Loucy (cell line): ENCODE measurements around the gene PTPRH.

Source experiments
- H2AFZ ChIP-seq: fragments of 200-600 bp; sonication (generic); 2 replicates; pipeline ENCODE4 v1.6.0; 2016; ENCODE audit warnings: antibody characterized with exemption, mild to moderate bottlenecking, low read length, moderate library complexity
- H3F3A ChIP-seq: fragments of 200-600 bp; 2 replicates; pipeline ENCODE4 v1.6.0; 2016; ENCODE audit warnings: antibody characterized with exemption, low read depth, mild to moderate bottlenecking
- H3K27me3 ChIP-seq: fragments of 200-600 bp; sonication (generic); 2 replicates; pipeline ENCODE4 v1.6.1; 2014; ENCODE audit warnings: low read length, mild to moderate bottlenecking; ENCODE audit not compliant: insufficient read depth, poor library complexity, severe bottlenecking
- H3K36me3 ChIP-seq: fragments of 200-600 bp; sonication (generic); 2 replicates; pipeline ENCODE4 v1.6.1; 2016; ENCODE audit warnings: low read length; ENCODE audit not compliant: insufficient read depth
- H3K4me1 ChIP-seq: fragments of 200-600 bp; sonication (generic); 2 replicates; pipeline ENCODE4 v1.5.1; 2014; ENCODE audit warnings: low read length, mild to moderate bottlenecking; ENCODE audit not compliant: insufficient read depth, poor library complexity, severe bottlenecking
- H3K4me2 ChIP-seq: fragments of 200-600 bp; sonication (generic); 2 replicates; pipeline ENCODE4 v1.6.0; 2014; ENCODE audit warnings: antibody characterized with exemption, low read length, low read depth, mild to moderate bottlenecking; ENCODE audit not compliant: poor library complexity, severe bottlenecking
- H3K4me3 ChIP-seq: fragments of 200-600 bp; sonication (generic); 2 replicates; pipeline ENCODE4 v1.5.1; 2014; ENCODE audit warnings: low read length, mild to moderate bottlenecking, mixed read lengths; ENCODE audit not compliant: poor library complexity, severe bottlenecking
- H3K79me2 ChIP-seq: fragments of 200-600 bp; sonication (generic); 2 replicates; pipeline ENCODE4 v1.6.1; 2014; ENCODE audit warnings: low read length; ENCODE audit not compliant: insufficient read depth
- H3K9ac ChIP-seq: fragments of 200-600 bp; sonication (generic); 2 replicates; pipeline ENCODE4 v1.6.0; 2014; ENCODE audit warnings: mild to moderate bottlenecking, low read depth, low read length, moderate library complexity; ENCODE audit not compliant: poor library complexity, severe bottlenecking
- H3K9me2 ChIP-seq: fragments of 200-600 bp; sonication (generic); replicated peaks from 2 replicates; pipeline ENCODE4 v1.6.1; 2016; ENCODE audit warnings: low read depth, low read length, mixed read lengths
- H3K9me3 ChIP-seq: fragments of 200-600 bp; sonication (generic); 2 replicates; pipeline ENCODE4 v1.6.1; 2014; ENCODE audit warnings: mild to moderate bottlenecking, antibody characterized with exemption, low read length, low read depth; ENCODE audit not compliant: insufficient read depth
- H4K20me1 ChIP-seq: fragments of 200-600 bp; sonication (generic); 2 replicates; pipeline ENCODE4 v1.6.0; 2014; ENCODE audit warnings: antibody characterized with exemption, low read length, mild to moderate bottlenecking; ENCODE audit not compliant: insufficient read depth, poor library complexity, severe bottlenecking
- CTCF ChIP-seq: fragments of 200-600 bp; sonication (generic); conservative IDR thresholded peaks from 2 replicates; pipeline ENCODE4 v1.5.1; 2014; ENCODE audit warnings: mild to moderate bottlenecking, antibody characterized with exemption, low read length
- EZH2phosphoT487 ChIP-seq: fragments of 200-600 bp; IDR thresholded peaks from 2 replicates; pipeline ENCODE4 v1.6.1; 2018; ENCODE audit warnings: antibody characterized with exemption, mild to moderate bottlenecking, moderate library complexity, borderline replicate concordance

The PTPRH gene

GRCh38 chr19:55245236-55245904 lies 36.1 kb upstream of the PTPRH start:
- Histone ChIP-seq H3K27me3 (no peaks in the 10 kb centered on the region), H3K9me2 (no peaks in the 10 kb centered on the region), H3K9ac (no peak overlapping the region), H3K36me3 (peaks cover 95% of the 10 kb centered on the region; the same call in 1 of the 2 replicates), H3F3A (no peaks in the 10 kb centered on the region), H3K79me2 (peaks cover 95% of the 10 kb centered on the region), H2AFZ (no peak overlapping the region), H3K4me1 (peaks cover 24% of the 10 kb centered on the region), H4K20me1 (peaks cover 90% of the 10 kb centered on the region), H3K4me2 (no peak overlapping the region), H3K4me3 (no peak overlapping the region), H3K9me3 (no peaks in the 10 kb centered on the region)
- TF ChIP-seq CTCF (no peak), EZH2phosphoT487 (no peak)

GRCh38 chr19:55244004-55244680 lies 34.8 kb upstream of the PTPRH start:
- Histone ChIP-seq H3K9me3 (no peaks in the 10 kb centered on the region), H3K9me2 (no peaks in the 10 kb centered on the region), H3F3A (no peaks in the 10 kb centered on the region), H2AFZ (no peak overlapping the region), H3K9ac (no peak overlapping the region), H3K79me2 (peaks cover 95% of the 10 kb centered on the region), H3K36me3 (peaks cover 98% of the 10 kb centered on the region; the same call in 1 of the 2 replicates), H3K4me2 (no peak overlapping the region), H3K4me1 (peaks cover 15% of the 10 kb centered on the region), H3K27me3 (no peaks in the 10 kb centered on the region), H4K20me1 (peaks cover 89% of the 10 kb centered on the region), H3K4me3 (no peak overlapping the region)
- no peak for TF ChIP-seq EZH2phosphoT487
- no peak for TF ChIP-seq CTCF

GRCh38 chr19:55242517-55242916 lies 33.2 kb upstream of the PTPRH start:
- Histone ChIP-seq H3K9ac (no peak overlapping the region), H3K4me3 (no peak overlapping the region), H3K4me2 (no peak overlapping the region), H3K79me2 (peaks cover 79% of the 10 kb centered on the region), H3K9me2 (no peaks in the 10 kb centered on the region), H4K20me1 (peaks cover 85% of the 10 kb centered on the region), H3K27me3 (no peaks in the 10 kb centered on the region), H3K4me1 (no peaks in the 10 kb centered on the region), H3K9me3 (no peaks in the 10 kb centered on the region), H2AFZ (no peak overlapping the region), H3F3A (no peaks in the 10 kb centered on the region), H3K36me3 (peaks cover 98% of the 10 kb centered on the region; the same call in 1 of the 2 replicates)
- TF ChIP-seq CTCF (no peak), EZH2phosphoT487 (no peak)
